GM12878 (cell line): Measurements from ENCODE around the gene TBC1D5. TPM values are rescaled to one million over a fixed set of nuclear protein-coding genes. Genes with fewer than 3 reads are reported as not detected.

Experiments
- ATAC-seq: fragments of 200-7000 bp; cut with Tn5 transposase; 3 replicates; pipeline ENCODE4 v1.9.1; 2020; ENCODE audit warnings: mild to moderate bottlenecking, moderate library complexity
- BruUV-seq: library from RNA; stranded (reverse); fragments of 400-500 nt; replicated peaks from 2 replicates; lab custom pipeline; 2021; lab: Mats Ljungman, UMichigan
- CTCF ChIA-PET: fragments of 300-600 bp; sonication (Branson Sonifier 250); formaldehyde crosslinking; extraction: SDS; loops from one replicate; lab custom pipeline; 2021; ENCODE audit warnings: inconsistent platforms; lab: Yijun Ruan, JAX
- POLR2A ChIA-PET: fragments of 350-600 bp; formaldehyde crosslinking; extraction: SDS; loops from one replicate; lab custom pipeline; 2021; ENCODE audit warnings: inconsistent platforms; lab: Charles Lee
- RAD21 ChIA-PET: fragments of 300-600 bp; sonication (Branson Sonifier 250); formaldehyde crosslinking; loops from one replicate; lab custom pipeline; 2023; ENCODE audit warnings: antibody characterized with exemption; ENCODE audit not compliant: unreplicated experiment; lab: Charles Lee
- SMC1A ChIA-PET: fragments of 300-600 bp; sonication (Branson Sonifier 250); formaldehyde crosslinking; loops from one replicate; lab custom pipeline; 2023; ENCODE audit not compliant: unreplicated experiment, uncharacterized antibody; lab: Charles Lee
- DNase-seq: peaks from one replicate; pipeline ENCODE4 v3.0.0-alpha.2; 2011; ENCODE audit warnings: low read depth, low spot score
- FAIRE-seq: peaks from 3 replicates; lab custom pipeline; 2011; peaks lifted over from hg19 to GRCh38; lab: Jason Lieb, UNC
- H2AFZ ChIP-seq: 2 replicates; pipeline ENCODE4 v1.6.0; 2011; ENCODE audit warnings: low read depth, low read length, control low read depth; ENCODE audit not compliant: control insufficient read depth
- H3K27ac ChIP-seq: 2 replicates; pipeline ENCODE4 v1.5.1; 2011; ENCODE audit warnings: control low read depth; ENCODE audit not compliant: control insufficient read depth, insufficient read depth
- H3K27me3 ChIP-seq, 2 experiments: replicated peaks in 1 of 2; 2 replicates each; pipeline versions ENCODE4 v1.6.0 to v1.6.1; 2011; ENCODE audit warnings: low read length in 1 of 2; ENCODE audit not compliant: control insufficient read depth in 2 of 2, insufficient read depth in 2 of 2
- H3K36me3 ChIP-seq, 2 experiments: 2 replicates each; pipeline ENCODE4 v1.5.1; 2011; ENCODE audit warnings: low read length in 1 of 2; ENCODE audit not compliant: control insufficient read depth in 2 of 2, insufficient read depth in 2 of 2
- H3K4me1 ChIP-seq: 2 replicates; pipeline ENCODE4 v1.6.1; 2011; ENCODE audit warnings: mild to moderate bottlenecking, low read length, moderate library complexity, mixed read lengths; ENCODE audit not compliant: control insufficient read depth, insufficient read depth
- H3K4me2 ChIP-seq: 2 replicates; pipeline ENCODE4 v1.6.0; 2011; ENCODE audit warnings: control low read depth; ENCODE audit not compliant: control insufficient read depth, insufficient read depth
- H3K4me3 ChIP-seq: fragments of 200-600 bp; sonication (generic); 2 replicates; pipeline ENCODE4 v1.5.1; 2016
- H3K79me2 ChIP-seq: 2 replicates; pipeline ENCODE4 v1.6.0; 2011; ENCODE audit warnings: low read length; ENCODE audit not compliant: control insufficient read depth, insufficient read depth
- H3K9ac ChIP-seq: 2 replicates; pipeline ENCODE4 v1.8.0; 2011; ENCODE audit warnings: low read length, control low read depth, mixed read lengths; ENCODE audit not compliant: control insufficient read depth, insufficient read depth
- H3K9me3 ChIP-seq: replicated peaks from 3 replicates; pipeline ENCODE4 v1.5.1; 2011; ENCODE audit warnings: mild to moderate bottlenecking, low read length; ENCODE audit not compliant: control insufficient read depth, insufficient read depth
- H4K20me1 ChIP-seq: 2 replicates; pipeline ENCODE4 v1.6.0; 2011; ENCODE audit not compliant: control insufficient read depth, insufficient read depth
- ATF7 ChIP-seq: fragments of 450-650 bp; IDR thresholded peaks from 2 replicates; pipeline ENCODE4 v1.6.1; 2016; ENCODE audit warnings: low read depth, mild to moderate bottlenecking
- EP300 ChIP-seq, 2 experiments: fragments of 150-350 bp in 1 of 2; IDR thresholded peaks; 2 replicates each; pipeline ENCODE4 v1.6.1; 2011 to 2012; ENCODE audit warnings: low read depth in 2 of 2, low read length in 2 of 2, borderline replicate concordance in 1 of 2, improper control_type of control experiment in 1 of 2, inconsistent platforms in 1 of 2; ENCODE audit not compliant: control insufficient read depth in 1 of 2
- GABPA ChIP-seq: IDR thresholded peaks from 2 replicates; pipeline ENCODE4 v1.6.1; 2014; ENCODE audit warnings: antibody characterized with exemption, low read depth, mild to moderate bottlenecking, inconsistent platforms
- IRF3 ChIP-seq: fragments of 450-650 bp; IDR thresholded peaks from 2 replicates; pipeline ENCODE4 v1.6.1; 2014; ENCODE audit warnings: mild to moderate bottlenecking
- LARP7 ChIP-seq: fragments of 450-650 bp; IDR thresholded peaks from 2 replicates; pipeline ENCODE4 v1.6.1; 2017; ENCODE audit warnings: mild to moderate bottlenecking
- NFYB ChIP-seq: IDR thresholded peaks from 2 replicates; pipeline ENCODE4 v1.6.1; 2011; ENCODE audit warnings: low read depth, mild to moderate bottlenecking, low read length, improper control_type of control experiment, moderate library complexity; ENCODE audit not compliant: insufficient read depth
- NR2C1 ChIP-seq: fragments of 450-650 bp; IDR thresholded peaks from 2 replicates; pipeline ENCODE4 v1.6.1; 2017; ENCODE audit warnings: antibody characterized with exemption, mild to moderate bottlenecking, moderate library complexity
- NR2C2 ChIP-seq: IDR thresholded peaks from 2 replicates; pipeline ENCODE4 v1.6.1; 2011; ENCODE audit warnings: borderline replicate concordance, low read depth; ENCODE audit not compliant: control insufficient read depth, insufficient read length
- RCOR1 ChIP-seq: conservative IDR thresholded peaks from 2 replicates; pipeline ENCODE4 v1.6.1; 2012; ENCODE audit warnings: low read depth, low read length, improper control_type of control experiment
- RELA ChIP-seq: fragments of 450-650 bp; IDR thresholded peaks from 2 replicates; pipeline ENCODE4 v1.8.0; 2014; ENCODE audit warnings: borderline replicate concordance; ENCODE audit not compliant: partially characterized antibody
- SKIL ChIP-seq: fragments of 450-650 bp; IDR thresholded peaks from 2 replicates; pipeline ENCODE4 v1.6.1; 2017; ENCODE audit warnings: mild to moderate bottlenecking, low read depth, inconsistent platforms; ENCODE audit not compliant: poor library complexity, severe bottlenecking
- ZNF217 ChIP-seq: fragments of 450-650 bp; IDR thresholded peaks from 2 replicates; pipeline ENCODE4 v1.6.1; 2017; ENCODE audit warnings: antibody characterized with exemption, mild to moderate bottlenecking
- WGBS: methylation state at CpG from one replicate; pipeline ENCODE4 v1.1.6; 2016; ENCODE audit warnings: low lambda C conversion rate; ENCODE audit not compliant: insufficient replicate concordance, insufficient coverage; ENCODE audit errors: missing lambda C conversion rate; 5-methylcytosine and 5-hydroxymethylcytosine counted together
- in situ Hi-C: fragments of 300-500 bp; cut with MboI; formaldehyde crosslinking; loops from 9 replicates; pipeline ENCODE4 v1.14.3; 2018; ENCODE audit warnings: mixed read lengths
- intact Hi-C: fragments of 100-400 bp; cut with micrococcal nuclease; formaldehyde crosslinking; loops from one replicate; pipeline ENCODE4 v1.14.2; 2022; ENCODE audit not compliant: unreplicated experiment
- polyA plus RNA-seq, 11 experiments: library from polyadenylated mRNA; depleted of rRNA in 4 of 11; unstranded in 6 of 11; stranded (reverse) in 5 of 11; fragments of >200 nt; fragmentation: Nextera tagmentation in 4 of 11; fragmentation: Illumina TruSeq in 1 of 11; extraction: Ambion mirVana in 4 of 11; extraction: Trizol in 1 of 11; gene quantifications; 1 replicate in 1 of 11; 2 replicates in 10 of 11; pipeline versions ENCODE4 v1.2.1 to v1.2.3, GENCODE V29; 2011 to 2016; ENCODE audit warnings: inconsistent platforms in 2 of 11, missing spikeins in 2 of 11, low read depth in 1 of 11
- total RNA-seq, 4 experiments: library from RNA; depleted of rRNA in 3 of 4; stranded (reverse); fragments of >200 nt in 3 of 4; fragmentation: Illumina TruSeq in 1 of 4; extraction: Trizol in 1 of 4; gene quantifications; 2 replicates each; pipeline versions ENCODE4 v1.2.1 to v1.2.3, GENCODE V29; 2013 to 2021

The TBC1D5 gene
- total and polyA plus RNA-seq, 10 of the 15 experiments (the other 5 are each of a cell fraction or from before 2014, with no cell fraction given): 5.5 to 61.0 (median 43.8) TPM

- POLR2A ChIA-PET: no interaction called here
- Histone ChIP-seq H3K4me2 (no peak overlapping the region), H3K27ac (no peak overlapping the region), H3K4me1 (no peaks in the 10 kb centered on the region), H2AFZ (no peak overlapping the region), H3K36me3 (no peaks in the 10 kb centered on the region), H4K20me1 (no peaks in the 10 kb centered on the region), H3K79me2 (no peaks in the 10 kb centered on the region), H3K4me3 (no peak overlapping the region), H3K9ac (no peak overlapping the region), H3K27me3 (no peaks in the 10 kb centered on the region), H3K9me3 (no peaks in the 10 kb centered on the region)
- in situ Hi-C loops (no loop called here), intact Hi-C loops (no loop called here)
- BruUV-seq: no TSS peak
- TF ChIP-seq ZNF217: no peak
- no peak for ATAC-seq
- RAD21 ChIA-PET: no interaction called here
- CTCF ChIA-PET: no interaction called here
- SMC1A ChIA-PET: interaction anchor here (0.8 to 1.2 kb wide), 3 partner anchors 10 to 100 kb away, joined by 3 to 5 read pairs (median 4); no protein-coding TSS in a partner anchor
- no peak for FAIRE-seq
- DNase-seq: no peak
Measured at GRCh38 chr3:17310983-17311382, 431.4 kb downstream of the TBC1D5 start.

GRCh38 chr3:17307887-17308286 is 434.5 kb downstream of the TBC1D5 start:
- Histone ChIP-seq H3K27ac (no peak overlapping the region), H3K9ac (no peak overlapping the region), H3K79me2 (no peaks in the 10 kb centered on the region), H3K4me3 (no peak overlapping the region), H3K4me2 (no peak overlapping the region), H3K27me3 (no peaks in the 10 kb centered on the region), H3K9me3 (no peaks in the 10 kb centered on the region), H3K36me3 (no peaks in the 10 kb centered on the region), H2AFZ (no peak overlapping the region), H4K20me1 (no peaks in the 10 kb centered on the region), H3K4me1 (no peaks in the 10 kb centered on the region)
- in situ Hi-C loops (no loop called here), intact Hi-C loops (loop anchor here (1.0 kb wide), 1 partner anchor 105 kb away; no protein-coding TSS in a partner anchor)
- ATAC-seq (no peak), FAIRE-seq (no peak), DNase-seq (no peak)
- ChIA-PET POLR2A (no interaction called here), RAD21 (no interaction called here), SMC1A (interaction anchor here (1.4 kb wide), 2 partner anchors 20 to 106 kb away, joined by 3 read pairs; no protein-coding TSS in a partner anchor), CTCF (interaction anchor here (0.9 to 2.0 kb wide), 3 partner anchors 14 to 208 kb away, joined by 5 to 7 read pairs (median 5); no protein-coding TSS in a partner anchor)
- BruUV-seq: no TSS peak
- WGBS: 96% methylated on average over 5 of the region's 5 CpGs
- TF ChIP-seq ATF7: no peak
- no peak for TF ChIP-seq LARP7
- no peak for TF ChIP-seq NR2C1
- no peak for TF ChIP-seq GABPA
- no peak for TF ChIP-seq IRF3
- no peak for TF ChIP-seq RELA
- TF ChIP-seq NFYB: no peak
- TF ChIP-seq SKIL: no peak
- TF ChIP-seq NR2C2: no peak
- no peak for TF ChIP-seq EP300 (IDR thresholded peaks at IDR 0.05; ENCODE audit: borderline replicate concordance in 1 of 2, control insufficient read depth in 1 of 2, low read depth in 2 of 2, low read length in 2 of 2)
- no peak for TF ChIP-seq RCOR1
